GM18907 (cell line): ENCODE measurements around the gene KLHL9.
"Not testable (repeated sequence)": the region's sequence is repeated elsewhere in the genome, so short reads cannot be mapped to it uniquely, and the experiment has no call there.

Experiments
- ATAC-seq: cut with Tn5 transposase; IDR thresholded peaks from one replicate; pipeline ENCODE4 v1.9.1; 2021; ENCODE audit warnings: mild to moderate bottlenecking, moderate library complexity; ENCODE audit not compliant: unreplicated experiment

Gene KLHL9, protein sequence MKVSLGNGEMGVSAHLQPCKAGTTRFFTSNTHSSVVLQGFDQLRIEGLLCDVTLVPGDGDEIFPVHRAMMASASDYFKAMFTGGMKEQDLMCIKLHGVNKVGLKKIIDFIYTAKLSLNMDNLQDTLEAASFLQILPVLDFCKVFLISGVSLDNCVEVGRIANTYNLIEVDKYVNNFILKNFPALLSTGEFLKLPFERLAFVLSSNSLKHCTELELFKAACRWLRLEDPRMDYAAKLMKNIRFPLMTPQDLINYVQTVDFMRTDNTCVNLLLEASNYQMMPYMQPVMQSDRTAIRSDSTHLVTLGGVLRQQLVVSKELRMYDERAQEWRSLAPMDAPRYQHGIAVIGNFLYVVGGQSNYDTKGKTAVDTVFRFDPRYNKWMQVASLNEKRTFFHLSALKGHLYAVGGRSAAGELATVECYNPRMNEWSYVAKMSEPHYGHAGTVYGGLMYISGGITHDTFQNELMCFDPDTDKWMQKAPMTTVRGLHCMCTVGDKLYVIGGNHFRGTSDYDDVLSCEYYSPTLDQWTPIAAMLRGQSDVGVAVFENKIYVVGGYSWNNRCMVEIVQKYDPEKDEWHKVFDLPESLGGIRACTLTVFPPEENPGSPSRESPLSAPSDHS

DNA sequence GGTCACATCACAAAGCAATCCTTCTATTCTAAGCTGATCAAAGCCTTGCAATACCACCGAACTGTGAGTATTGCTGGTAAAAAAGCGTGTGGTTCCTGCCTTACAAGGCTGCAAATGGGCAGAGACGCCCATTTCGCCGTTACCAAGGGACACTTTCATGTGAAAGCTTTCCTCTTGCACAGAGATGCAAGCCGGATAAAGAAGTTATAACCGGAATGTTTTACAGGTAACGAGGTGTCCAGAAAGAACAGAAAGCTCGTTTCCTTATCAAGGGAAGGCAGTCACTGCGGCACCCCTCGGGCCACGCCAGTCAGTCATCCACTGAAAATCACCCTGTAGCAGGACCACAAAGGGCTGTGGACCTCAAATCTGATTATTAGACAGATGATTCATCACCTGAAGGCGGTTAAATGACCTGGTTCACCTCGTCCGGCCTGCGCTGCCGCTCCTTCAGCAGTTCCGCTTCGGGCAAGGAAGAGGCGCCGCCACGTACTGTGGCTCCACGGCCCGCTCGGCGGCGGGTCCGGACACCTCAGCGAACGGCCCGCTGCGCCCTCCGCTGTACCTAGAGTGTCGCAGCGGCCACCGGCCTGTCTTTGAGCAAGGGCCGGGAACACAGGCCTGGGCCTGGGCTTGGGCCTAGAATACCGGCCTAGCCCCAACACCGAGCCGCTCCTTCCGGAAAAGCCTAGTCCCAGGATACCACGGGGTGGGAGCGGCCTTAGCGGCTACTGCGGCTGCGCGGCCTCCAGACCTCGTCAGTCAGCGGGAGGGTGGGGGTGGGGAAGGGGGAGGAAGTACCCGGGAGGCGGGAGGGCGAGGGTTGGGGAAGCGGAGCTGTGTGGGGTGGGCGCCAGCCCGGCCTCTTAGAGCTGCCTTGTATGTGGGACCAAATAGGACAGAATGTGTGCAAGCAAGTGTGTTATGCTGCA lies at the start of gene KLHL9:
KLHL9 (minus strand) TSS at position 704 of the 932 bp plus-strand sequence; CDS start at position 159, 545 bp downstream.
- ATAC-seq, result peak; percentile 87

DNA sequence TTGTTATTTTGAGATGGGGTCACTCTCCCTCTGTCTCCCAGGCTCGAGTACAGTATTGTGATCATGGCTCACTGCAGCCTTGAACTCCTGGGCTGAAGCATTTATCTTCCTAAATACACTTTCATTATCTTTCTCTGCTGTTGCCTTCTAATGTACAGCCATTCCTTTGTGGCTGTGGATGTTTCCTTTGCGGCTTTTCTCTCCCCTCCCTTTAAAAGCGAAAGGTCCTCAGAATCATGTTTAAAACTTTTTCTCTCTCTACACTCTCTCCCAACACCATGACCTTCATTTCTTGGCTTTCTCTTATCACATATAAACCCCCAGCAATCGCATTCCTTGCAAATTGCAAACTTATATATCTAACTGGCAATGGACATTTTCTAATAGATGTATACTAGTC lies 48.4 kb upstream of the KLHL9 start:
- no peak for ATAC-seq

DNA sequence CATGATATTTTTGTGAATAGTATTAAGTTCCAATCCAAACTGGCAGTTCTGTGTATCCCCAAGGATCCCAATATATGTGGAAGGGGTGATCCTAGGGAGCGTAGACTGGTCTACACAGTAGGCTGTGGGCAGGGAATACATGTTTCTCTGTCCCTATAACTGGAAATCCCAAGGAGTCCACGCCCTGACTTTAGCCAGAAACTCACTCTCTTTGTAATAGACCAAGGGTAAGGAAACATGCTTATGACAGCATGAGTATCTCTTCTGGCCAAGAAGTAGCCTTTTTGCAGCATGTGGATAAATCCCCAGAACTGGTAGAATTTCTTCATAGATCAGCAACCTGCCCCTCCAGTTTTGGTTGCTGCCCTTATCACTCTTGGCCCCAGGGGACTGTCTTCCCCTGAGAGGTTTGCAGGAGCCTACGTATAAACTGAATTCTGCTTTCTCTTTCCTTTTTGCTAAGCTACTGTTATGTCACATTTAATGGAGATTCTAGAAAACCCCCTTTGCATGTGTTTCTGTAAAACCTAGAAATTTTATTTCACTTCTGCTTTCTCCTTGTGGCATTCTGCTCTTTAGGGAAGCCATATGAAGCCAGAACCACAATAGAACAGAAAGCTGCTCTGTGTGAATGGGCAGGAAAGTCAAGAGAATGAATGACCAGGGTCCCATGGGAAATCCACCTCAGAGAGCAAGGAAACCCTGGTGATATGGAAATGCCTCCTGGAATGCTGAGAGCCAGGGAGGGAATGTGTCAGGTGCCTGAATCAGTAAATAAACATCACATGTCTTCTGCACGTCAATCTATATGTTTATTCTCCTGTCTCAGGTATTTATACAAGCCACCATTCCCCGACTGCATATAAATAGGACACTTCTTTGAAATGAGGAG lies 46.5 kb upstream of the KLHL9 start:
- ATAC-seq, result peak; percentile 96

DNA sequence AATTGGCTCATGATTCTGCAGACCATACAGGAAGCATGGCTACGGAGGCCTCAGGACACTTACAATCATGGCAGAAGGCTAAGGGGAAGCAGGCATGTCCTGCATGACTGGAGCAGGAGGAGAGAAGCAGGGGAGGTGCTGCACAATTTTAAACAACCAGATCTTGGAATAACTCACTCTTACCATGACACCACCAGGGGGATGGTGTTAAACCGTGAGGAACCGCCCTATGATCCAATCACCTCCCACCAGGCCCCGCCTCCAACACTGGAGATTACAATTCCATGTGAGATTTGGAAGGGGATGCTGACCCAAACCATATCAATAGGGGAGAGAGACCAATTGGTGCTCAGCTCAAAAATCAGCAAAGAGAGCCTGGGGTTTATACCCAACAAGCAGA lies 36.3 kb upstream of the KLHL9 start:
- ATAC-seq, result not testable (repeated sequence)

DNA sequence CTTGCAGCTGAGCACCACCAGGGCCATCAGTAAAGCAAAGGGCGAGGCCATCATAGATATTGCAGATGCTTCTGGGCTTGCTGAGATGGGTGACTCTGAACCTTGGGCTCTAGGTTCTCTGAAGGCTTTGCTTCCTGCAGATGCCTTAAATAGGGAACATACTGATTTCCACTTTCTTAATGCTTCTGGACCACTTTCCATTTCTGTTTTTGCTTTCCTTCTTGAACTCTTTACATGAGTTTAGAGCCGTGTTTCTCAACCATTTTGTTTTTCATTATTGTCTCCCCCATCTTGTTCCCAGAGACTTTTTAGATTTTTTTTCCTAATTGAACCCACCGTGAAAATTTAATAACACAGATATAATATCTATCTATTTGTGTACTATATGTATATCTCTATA lies 32.8 kb upstream of the KLHL9 start, which contains the start of gene IFNA13:
IFNA13 (minus strand) TSS at position 101 of the 400 bp plus-strand sequence; CDS start at position 54, 47 bp downstream.
- no peak for ATAC-seq

DNA sequence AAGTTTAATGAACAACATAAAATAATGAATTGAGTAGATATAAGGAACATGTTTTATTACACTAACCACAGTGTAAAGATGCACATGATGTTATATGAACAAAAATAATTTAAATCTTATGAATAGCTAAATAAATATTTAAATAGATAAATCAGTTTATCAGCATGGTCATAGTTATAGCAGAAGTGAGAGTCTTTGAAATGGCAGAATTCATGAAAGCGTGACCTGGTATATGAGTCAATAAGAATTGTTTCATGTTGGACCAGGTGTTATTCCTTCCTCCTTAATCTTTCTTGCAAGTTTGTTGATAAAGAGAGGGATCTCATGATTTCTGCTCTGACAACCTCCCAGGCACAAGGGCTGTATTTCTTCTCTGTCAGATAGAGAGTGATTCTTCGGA lies 32.0 kb upstream of the KLHL9 start:
- ATAC-seq, result peak; percentile 90

DNA sequence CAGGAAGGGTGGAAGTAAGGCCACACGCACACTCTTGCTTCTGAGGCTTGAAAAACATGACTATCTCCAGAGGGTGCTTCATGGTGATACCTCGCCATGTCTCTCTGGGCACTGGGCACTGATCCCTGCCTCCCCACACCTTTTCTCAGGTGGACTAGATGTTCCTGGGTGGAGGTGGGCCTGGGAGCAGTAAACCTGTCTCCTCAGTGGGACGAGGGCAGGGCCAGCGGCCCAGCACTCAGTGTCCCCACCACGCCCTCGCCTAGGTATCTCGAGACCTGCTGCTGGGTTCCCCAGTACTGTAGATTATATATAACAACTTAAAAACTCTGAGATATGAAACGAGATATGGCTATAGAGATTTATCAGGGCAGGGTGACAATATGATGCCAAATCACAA lies 27.1 kb upstream of the KLHL9 start:
- ATAC-seq, result no peak

DNA sequence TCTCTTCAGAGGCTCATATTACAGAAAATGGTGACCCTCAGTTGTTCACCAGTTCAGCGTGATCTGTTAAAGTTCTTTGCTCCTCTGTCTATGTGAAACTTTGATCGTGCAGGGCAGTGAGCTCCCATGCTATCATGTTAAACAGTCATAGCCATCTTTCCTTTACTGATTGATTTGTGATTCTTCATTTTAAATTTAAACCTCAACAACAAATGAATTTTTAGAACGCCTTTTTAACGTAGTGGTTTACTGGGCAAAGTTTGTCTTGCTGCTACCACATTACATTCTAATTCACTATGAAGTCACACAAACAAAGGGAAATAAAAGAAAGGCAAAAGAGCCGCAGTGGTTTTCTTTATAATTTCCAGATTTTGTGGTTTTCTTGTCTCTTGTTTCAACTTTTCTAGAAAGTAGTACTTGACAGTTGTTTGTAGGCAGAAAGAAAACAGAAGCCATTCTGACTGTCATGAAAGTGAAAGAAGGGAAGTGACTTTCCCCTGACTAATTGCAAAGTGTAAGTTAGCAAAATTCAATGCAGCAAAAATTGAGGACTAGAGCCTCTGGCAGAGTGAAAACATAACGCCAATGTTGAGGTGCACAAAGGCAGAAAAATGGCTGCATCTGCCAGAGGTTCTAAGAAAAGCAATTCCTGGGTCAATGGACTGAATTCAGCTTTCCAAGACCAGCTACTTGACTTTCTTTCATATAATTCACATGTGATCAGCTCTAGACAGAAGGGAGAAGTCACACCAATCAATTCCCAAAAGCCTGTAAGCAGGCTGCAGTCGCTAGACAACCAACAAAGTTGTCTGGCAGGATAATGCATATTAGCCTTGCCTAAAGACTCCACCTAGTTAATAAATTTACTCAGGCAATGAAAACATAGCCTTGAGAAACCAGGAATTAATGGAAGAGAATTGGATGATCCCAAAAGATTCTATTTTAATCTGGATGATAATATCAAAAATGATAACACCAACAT lies 22.6 kb upstream of the KLHL9 start:
- peak; percentile 95 for ATAC-seq

DNA sequence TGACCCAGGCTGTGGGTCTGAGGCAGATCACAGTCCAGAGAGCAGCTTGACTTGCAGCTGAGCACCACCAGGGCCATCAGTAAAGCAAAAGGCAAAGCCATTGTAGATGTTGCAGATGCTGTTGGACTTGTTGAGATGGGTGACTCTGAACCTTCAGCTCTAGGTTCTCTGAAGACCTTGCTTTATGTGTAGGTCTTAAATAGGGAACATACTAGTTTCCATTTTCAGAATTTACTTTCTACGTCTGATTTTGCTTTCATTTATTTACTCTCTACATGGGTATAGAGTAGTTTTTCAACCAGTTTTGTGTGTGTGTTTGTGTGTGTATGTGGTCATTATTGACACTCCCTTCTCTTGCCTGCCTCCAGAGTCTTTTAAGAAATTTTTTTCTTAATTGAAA lies 15.6 kb upstream of the KLHL9 start, which contains the start of gene IFNA6:
IFNA6 (minus strand) TSS at position 101 of the 400 bp plus-strand sequence; CDS start at position 101, 0 bp downstream.
- no peak for ATAC-seq

DNA sequence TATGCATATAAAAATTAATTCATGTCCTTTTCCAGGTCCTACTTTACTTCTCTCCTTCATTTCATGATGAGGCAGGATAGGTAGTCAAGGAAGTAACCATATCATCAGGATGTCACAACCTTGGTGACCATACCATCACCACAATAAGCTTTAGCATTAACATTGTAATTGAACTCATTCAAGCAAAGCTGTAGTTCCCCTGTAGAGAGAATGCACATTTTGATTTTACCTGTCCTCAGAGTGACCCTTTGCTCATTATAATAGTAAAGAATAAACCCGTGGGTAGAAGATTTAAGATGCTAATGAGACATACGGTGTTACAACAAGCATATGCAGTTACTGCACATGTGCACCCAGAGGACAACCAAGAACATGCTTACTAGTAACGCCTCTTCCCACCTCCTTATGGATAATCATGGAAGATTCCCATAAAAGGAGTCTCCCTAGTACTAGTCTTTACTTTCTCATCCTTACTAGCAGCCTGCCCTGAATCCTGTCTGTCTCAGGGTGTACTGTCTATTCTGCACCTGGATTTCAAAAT lies 13.3 kb upstream of the KLHL9 start:
- no peak for ATAC-seq

DNA sequence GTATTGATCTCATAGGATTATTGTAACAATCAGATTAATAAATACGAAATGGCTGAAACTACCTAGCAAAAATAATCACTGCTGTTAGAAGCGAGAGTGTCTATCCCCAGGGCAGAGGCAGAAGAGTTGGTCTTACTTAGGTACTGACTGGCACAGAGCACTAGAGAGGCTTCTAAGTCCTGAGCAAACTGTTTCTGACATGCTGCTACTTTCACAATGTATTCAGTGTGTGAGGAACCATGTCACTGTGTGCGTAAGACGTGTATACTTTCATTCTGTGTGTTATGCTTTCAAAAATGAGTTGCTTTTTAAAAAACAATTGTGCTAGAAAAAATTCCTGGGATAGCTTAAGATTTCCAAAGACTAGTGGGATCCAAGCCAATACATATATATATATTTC lies 5.5 kb upstream of the KLHL9 start:
- ATAC-seq, result no peak

DNA sequence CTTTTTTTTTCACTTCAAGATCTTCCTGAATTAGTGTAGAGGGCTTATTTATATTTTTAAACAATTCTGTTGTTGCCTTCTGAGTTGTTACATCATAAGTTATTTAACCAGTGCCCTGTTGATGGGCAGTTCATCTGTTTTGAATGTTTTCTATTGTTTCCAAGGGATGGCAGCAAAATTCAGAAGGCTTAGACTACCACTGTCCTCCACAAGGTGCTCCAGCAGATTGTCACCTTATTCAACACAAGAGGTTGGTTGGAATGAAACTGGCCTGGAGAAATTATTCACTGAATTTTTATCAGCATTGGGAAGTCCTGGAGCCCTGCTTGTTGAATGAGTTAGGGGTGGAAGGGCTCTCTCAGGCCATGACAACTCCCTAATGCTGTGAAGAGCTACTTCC lies 1.3 kb upstream of the KLHL9 start:
- no peak for ATAC-seq

DNA sequence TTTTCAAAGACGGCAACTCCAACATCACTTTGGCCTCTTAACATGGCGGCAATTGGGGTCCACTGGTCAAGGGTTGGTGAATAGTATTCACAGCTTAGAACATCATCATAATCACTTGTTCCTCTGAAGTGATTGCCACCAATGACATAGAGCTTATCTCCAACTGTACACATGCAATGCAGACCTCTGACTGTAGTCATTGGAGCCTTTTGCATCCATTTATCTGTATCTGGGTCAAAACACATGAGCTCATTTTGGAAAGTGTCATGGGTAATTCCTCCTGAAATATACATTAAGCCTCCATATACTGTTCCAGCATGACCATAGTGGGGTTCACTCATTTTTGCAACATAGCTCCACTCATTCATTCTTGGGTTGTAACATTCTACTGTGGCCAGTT lies 2.0 kb downstream of the KLHL9 start:
- no peak for ATAC-seq

DNA sequence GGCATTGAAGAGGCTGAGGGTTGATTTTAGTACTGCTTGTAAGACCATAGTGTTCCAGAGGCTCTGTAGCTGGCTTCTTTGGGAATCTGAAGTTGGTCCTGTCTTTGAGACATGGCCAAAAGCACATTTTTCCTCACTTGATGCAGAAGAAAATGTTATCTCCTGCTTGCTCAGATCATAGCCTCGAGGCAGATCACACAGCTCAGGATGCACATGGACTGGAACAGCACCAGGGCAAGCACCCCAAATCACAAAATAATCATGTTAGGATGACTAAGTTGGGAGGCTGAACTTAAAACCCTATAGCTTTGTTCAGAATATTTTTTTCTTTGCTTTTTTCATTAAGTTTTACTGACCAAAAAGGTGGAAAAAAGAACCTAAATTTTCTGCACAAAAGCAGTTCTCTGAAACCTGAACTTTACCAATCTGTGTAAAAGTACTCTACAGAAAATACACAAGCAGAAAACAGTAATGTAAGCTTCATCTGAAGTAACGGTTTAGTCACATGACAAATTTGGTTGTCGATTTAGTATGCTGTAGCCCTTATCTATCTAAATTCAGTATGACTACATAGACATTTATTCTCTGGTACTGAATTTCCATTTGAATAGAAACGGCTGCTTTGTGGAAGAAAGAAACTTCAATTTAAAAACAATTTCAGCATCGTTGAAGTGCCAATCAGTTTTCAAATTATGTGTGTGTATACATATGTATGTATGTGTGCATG lies 3.4 kb downstream of the KLHL9 start:
- ATAC-seq, result no peak

DNA sequence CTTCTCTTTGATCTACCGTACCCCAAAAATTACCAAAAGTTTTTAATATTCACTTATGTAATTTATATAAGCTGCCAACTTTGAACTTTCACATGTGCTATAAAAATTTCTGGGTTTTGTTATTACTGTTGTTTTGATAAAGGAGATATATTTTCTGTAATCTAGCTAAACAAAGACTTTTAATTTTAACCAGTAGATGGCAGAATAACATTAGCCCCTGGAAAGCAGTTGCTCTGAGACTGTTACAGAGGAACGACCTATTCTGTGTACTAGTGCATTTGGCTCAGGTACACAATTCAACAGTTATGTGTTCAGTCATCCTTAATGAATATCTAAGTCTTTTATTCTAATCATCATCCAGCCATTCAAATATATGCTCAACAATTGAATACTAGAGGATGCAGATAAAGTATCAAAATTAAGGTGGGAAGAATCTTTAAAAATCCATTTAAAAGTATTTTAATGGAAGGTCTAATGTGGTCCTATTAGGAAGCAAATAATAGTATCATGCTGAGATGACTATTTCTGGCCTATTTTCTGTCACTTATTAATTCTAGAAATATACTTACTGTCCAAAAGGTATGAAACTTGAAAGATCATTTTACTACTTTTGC lies 8.6 kb downstream of the KLHL9 start:
- peak; percentile 72 for ATAC-seq

DNA sequence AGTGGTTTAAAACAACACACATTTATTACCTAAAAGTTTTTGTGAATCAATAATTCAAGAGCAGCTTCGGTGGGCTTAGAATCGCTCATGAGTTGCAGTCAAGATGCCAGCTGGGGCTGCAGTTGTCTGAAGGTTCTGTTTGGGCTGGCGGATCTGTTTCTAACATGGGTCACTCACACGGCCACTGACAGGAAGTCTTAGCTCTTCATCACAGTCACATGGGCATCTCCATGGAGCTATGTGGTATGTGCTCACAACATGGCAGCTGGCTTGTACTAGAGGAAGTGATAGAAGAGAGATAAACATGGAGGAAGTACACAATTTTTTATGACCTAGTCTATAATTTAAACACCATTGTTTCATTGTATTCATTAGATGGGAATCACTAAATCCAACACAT lies 11.2 kb downstream of the KLHL9 start:
- ATAC-seq, result no peak

DNA sequence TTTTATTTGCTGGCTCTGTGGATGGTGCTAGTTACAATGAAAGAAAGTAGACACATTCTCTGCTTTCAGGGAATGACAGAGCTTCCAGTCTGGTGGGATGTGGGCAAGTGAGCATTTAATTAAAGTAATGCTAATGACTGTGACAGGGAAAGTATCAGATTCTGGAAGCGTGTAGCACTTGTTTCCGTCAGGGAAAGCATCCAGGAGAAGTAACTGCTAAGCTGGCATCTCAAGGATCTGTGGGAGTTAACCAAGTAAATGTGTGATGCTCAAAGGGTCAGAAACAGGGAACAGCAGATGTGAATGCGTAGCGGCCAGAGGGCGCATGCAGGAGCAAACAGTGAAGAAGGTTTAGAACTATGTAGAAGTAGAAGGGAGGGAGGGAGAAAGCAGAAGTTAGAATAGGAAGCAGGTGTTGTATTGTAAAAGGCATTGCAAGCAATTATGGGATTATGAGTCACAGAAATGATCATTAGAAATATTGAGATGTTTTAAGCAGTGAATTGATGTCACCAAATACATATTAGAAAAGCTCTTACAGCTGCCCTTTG lies 12.2 kb downstream of the KLHL9 start:
- no peak for ATAC-seq
